GM12875 (cell line): ENCODE measurements around the gene TMBIM1.
A peak's percentile ranks its signal among the peaks of the same experiment; 100 is the strongest.

ENCODE experiments used
- H3K4me3 ChIP-seq: one replicate; pipeline ENCODE4 v1.5.1; 2011; ENCODE audit warnings: low read depth, low read length, control low read depth
- TF ChIP-seq, protein P1 (sequence below): IDR thresholded peaks from 2 replicates; pipeline ENCODE4 v1.5.1; 2011; ENCODE audit warnings: low read depth, mild to moderate bottlenecking, control low read depth, inconsistent platforms, low read length, moderate library complexity, borderline replicate concordance; ENCODE audit not compliant: insufficient read depth

The TMBIM1 gene

DNA sequence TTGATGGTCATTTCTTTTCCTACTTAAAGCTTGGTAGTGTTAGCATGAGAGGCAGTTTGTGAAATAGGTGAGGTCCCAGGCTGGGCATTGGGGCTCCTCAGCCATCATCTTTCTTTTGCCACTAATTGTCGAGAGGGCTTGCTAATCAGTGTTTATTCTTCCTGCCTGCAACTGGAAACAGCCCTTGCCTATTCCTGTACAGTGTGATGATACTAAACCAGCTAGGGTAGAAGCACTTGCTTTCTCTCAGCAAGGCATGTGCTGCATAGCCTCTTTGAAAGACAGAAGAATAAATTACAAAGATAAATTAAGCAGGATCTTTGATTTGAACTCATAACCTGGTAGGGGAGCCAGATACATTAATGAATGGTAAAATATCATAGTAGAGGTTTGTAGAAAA is 48.1 kb downstream of the TMBIM1 start:
- TF ChIP-seq, protein P1, sequence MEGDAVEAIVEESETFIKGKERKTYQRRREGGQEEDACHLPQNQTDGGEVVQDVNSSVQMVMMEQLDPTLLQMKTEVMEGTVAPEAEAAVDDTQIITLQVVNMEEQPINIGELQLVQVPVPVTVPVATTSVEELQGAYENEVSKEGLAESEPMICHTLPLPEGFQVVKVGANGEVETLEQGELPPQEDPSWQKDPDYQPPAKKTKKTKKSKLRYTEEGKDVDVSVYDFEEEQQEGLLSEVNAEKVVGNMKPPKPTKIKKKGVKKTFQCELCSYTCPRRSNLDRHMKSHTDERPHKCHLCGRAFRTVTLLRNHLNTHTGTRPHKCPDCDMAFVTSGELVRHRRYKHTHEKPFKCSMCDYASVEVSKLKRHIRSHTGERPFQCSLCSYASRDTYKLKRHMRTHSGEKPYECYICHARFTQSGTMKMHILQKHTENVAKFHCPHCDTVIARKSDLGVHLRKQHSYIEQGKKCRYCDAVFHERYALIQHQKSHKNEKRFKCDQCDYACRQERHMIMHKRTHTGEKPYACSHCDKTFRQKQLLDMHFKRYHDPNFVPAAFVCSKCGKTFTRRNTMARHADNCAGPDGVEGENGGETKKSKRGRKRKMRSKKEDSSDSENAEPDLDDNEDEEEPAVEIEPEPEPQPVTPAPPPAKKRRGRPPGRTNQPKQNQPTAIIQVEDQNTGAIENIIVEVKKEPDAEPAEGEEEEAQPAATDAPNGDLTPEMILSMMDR, result no peak
- H3K4me3 ChIP-seq, result no peak overlapping the region

DNA sequence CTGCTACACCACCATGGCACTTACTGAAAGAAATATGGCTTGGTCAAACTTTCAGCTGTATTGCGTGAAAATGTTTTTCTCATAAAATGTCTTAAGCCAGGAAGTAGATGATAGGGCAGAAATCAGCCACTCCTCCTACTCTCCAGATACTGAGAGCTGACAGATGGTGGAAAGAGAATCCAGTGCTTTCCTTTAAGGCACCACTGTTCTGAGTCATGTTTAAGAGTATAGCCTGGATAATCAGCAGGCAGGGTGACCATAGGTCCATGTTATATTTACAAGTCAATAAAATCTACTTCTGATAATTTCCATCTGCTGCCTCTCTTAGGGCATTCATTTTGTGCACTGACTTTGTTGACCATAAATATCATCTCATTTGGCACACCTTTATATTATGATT is 53.4 kb downstream of the TMBIM1 start:
- TF ChIP-seq, protein P1, result no peak
- no peak overlapping the region for H3K4me3 ChIP-seq

DNA sequence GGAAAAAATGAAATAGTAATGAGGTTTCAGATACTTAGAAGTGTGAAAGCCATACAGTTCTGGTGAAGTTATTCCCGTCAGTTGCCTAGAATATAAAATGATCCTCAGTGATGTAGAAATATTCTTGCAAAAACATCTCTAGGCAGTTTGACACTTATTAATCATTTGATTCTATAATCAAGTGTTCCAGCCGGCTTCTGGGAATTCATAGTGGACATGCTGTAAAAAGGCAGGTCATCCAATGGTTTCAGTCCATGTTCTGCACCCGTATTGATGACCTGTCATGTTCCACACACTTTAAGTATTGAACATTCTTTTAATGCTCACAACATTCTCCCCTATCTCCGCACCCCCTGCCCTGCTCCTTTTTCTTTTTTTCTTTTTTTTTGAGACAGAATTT is 55.5 kb downstream of the TMBIM1 start:
- H3K4me3 ChIP-seq, result no peak overlapping the region
- TF ChIP-seq, protein P1, result no peak

DNA sequence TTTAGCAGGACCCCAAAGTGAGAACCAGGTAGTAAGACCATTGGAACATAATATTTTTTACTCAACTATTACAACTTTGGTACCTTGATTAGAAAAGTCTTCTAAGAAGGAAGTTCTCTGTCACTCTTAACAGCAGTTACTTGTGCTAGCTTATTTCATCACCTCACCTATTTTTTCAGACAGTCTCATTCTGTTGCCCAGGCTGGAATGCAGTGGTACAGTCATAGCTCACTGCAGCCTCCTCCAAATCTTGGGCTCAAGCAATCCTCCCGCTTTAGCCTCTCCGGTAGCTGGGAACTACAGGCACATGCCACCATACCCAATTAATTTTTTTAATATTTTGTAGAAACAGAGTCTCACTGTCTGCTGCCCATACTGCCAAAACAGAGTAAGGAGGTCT is 57.3 kb downstream of the TMBIM1 start:
- TF ChIP-seq, protein P1, result no peak
- no peak overlapping the region for H3K4me3 ChIP-seq

DNA sequence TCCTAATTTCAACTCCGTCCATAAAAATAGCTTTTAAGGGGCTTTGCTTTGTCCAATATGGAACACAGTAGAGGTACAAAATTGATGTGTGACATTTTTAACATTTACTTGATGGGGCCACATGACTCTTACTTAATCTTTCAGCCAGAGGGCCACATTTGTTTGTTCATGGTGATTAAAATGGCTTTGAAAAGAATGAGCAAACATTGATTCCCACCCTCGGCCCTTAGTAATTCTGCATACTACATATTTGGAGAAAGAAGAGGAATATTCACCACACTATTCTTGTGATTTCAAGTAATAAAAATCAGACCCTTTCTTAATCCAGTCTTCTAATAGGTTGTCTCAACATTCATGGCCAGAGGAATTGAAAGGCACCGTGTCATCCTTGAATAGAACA is 57.8 kb downstream of the TMBIM1 start:
- H3K4me3 ChIP-seq, result no peak overlapping the region
- TF ChIP-seq, protein P1, result no peak

DNA sequence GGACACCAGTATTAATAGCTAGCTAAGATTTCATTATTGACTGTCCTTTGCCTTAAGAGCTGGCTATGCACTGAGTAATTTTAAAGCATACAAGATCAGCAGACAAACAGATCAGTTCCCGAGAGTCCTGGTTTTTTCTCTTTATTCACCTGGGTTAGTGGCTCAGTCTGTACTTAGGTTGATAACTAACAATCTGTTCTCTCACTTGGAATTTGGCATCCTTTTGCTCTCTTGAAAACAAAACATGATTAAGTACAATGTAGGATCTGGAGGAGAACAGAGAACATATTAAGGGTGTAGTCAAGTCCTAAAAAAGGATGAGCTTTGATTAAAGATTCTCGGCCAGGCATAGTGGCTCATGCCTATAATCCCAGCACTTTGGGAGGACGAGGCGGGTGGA is 58.8 kb downstream of the TMBIM1 start:
- TF ChIP-seq, protein P1, result no peak
- no peak overlapping the region for H3K4me3 ChIP-seq

DNA sequence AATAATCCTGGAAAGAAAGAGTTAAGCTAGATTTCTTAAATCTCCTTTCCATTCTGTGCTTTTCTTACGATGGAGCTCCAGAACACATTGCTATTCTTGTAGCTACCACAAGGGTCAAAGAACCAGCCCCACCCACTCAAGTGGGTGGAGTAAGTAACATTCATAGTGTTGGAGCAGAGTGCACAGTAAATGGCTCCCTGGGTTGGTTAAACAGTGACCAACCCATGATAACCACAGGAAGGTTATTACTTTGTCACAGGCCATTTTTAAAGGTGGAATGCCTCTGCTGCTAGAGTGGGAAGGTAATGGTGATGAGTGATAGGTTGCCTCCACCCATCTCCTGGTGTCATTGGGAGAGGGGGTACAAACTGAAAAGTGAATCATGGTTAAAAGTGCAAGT is 61.4 kb downstream of the TMBIM1 start:
- H3K4me3 ChIP-seq, result no peak overlapping the region
- TF ChIP-seq, protein P1, result peak; percentile 29; the same call in 1 of the 2 replicates
